ENCODE measurements around the gene GLS. TPM values are rescaled to one million over a fixed set of nuclear protein-coding genes. Genes with fewer than 3 reads are reported as not detected.

The GLS gene
- total and polyA plus RNA-seq, 9 of the 15 experiments (the other 6 are each of a cell fraction or from before 2014, with no cell fraction given), result 13.7 to 77.5 (median 48.2) TPM

DNA sequence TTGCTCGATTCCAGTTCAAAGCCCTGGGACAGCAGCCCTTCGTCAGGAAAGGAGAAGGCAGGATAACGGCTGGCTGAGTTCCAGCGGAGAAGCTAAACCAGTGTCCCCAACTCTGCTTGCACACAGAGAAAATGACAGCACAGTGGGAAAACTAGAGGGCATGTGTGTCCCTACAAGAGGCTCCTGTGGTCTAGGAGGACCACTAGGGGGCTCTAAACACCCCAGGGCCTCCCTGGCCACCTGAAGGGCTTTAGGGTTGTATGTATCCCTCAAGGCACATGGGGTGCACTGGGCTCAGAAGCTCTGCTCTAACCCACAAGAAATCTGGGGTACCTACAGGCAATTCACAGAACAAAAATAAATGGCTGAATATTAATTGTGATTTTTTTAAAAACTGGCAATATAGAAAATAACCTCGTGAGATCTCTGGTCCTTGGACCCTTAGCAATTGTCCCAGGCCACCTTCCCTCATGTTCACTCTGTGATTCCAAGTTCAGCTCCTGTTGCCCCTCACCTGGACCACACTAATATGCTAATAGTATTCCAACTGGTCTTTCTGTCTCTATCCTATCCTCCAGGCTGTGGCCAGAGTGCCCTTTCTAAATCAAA is 115.8 kb downstream of the GLS start (continued):
- TF ChIP-seq, protein P1, sequence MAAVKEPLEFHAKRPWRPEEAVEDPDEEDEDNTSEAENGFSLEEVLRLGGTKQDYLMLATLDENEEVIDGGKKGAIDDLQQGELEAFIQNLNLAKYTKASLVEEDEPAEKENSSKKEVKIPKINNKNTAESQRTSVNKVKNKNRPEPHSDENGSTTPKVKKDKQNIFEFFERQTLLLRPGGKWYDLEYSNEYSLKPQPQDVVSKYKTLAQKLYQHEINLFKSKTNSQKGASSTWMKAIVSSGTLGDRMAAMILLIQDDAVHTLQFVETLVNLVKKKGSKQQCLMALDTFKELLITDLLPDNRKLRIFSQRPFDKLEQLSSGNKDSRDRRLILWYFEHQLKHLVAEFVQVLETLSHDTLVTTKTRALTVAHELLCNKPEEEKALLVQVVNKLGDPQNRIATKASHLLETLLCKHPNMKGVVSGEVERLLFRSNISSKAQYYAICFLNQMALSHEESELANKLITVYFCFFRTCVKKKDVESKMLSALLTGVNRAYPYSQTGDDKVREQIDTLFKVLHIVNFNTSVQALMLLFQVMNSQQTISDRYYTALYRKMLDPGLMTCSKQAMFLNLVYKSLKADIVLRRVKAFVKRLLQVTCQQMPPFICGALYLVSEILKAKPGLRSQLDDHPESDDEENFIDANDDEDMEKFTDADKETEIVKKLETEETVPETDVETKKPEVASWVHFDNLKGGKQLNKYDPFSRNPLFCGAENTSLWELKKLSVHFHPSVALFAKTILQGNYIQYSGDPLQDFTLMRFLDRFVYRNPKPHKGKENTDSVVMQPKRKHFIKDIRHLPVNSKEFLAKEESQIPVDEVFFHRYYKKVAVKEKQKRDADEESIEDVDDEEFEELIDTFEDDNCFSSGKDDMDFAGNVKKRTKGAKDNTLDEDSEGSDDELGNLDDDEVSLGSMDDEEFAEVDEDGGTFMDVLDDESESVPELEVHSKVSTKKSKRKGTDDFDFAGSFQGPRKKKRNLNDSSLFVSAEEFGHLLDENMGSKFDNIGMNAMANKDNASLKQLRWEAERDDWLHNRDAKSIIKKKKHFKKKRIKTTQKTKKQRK (IDR thresholded peaks at IDR 0.05; ENCODE audit: borderline replicate concordance, low read depth, low read length), result no peak
- TF ChIP-seq, protein P2, sequence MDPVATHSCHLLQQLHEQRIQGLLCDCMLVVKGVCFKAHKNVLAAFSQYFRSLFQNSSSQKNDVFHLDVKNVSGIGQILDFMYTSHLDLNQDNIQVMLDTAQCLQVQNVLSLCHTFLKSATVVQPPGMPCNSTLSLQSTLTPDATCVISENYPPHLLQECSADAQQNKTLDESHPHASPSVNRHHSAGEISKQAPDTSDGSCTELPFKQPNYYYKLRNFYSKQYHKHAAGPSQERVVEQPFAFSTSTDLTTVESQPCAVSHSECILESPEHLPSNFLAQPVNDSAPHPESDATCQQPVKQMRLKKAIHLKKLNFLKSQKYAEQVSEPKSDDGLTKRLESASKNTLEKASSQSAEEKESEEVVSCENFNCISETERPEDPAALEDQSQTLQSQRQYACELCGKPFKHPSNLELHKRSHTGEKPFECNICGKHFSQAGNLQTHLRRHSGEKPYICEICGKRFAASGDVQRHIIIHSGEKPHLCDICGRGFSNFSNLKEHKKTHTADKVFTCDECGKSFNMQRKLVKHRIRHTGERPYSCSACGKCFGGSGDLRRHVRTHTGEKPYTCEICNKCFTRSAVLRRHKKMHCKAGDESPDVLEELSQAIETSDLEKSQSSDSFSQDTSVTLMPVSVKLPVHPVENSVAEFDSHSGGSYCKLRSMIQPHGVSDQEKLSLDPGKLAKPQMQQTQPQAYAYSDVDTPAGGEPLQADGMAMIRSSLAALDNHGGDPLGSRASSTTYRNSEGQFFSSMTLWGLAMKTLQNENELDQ (CRISPR knock-in tag; IDR thresholded peaks at IDR 0.05; ENCODE audit: borderline replicate concordance), result no peak
- 0 out of 4 replicates have a peak, but pooled peaks of 1 of the 2 experiments have one; percentile 18 for TF ChIP-seq MAZ (CRISPR knock-in tag; conservative IDR thresholded peaks at IDR 0.05 in 1 of 2, IDR thresholded peaks at IDR 0.05 in 1 of 2)

Measured in K562 (cell line).